Trophoblast cell (in vitro differentiated cells and primary cell): ENCODE data around the gene RPP25.

Source experiments
- DNase-seq, 2 donors: peaks; one replicate each; pipeline ENCODE4 v3.0.0-alpha.2; 2016
- H2AFZ ChIP-seq: 2 replicates; pipeline ENCODE4 v1.6.1; 2013; ENCODE audit warnings: low read length, moderate library complexity, mild to moderate bottlenecking; ENCODE audit not compliant: insufficient read depth, poor library complexity
- H2AK5ac ChIP-seq: 2 replicates; pipeline ENCODE4 v1.6.1; 2013; ENCODE audit warnings: mild to moderate bottlenecking, low read length
- H2BK120ac ChIP-seq: 2 replicates; pipeline ENCODE4 v1.6.1; 2013; ENCODE audit warnings: low read length, mild to moderate bottlenecking, moderate library complexity; ENCODE audit not compliant: insufficient read depth, poor library complexity
- H2BK12ac ChIP-seq: 2 replicates; pipeline ENCODE4 v1.6.1; 2013; ENCODE audit warnings: mild to moderate bottlenecking, low read length, moderate library complexity
- H2BK5ac ChIP-seq: 2 replicates; pipeline ENCODE4 v1.6.1; 2013; ENCODE audit warnings: low read length, low read depth, moderate library complexity, mild to moderate bottlenecking; ENCODE audit not compliant: poor library complexity
- H3K14ac ChIP-seq: 2 replicates; pipeline ENCODE4 v1.6.1; 2013; ENCODE audit warnings: mild to moderate bottlenecking, low read length
- H3K18ac ChIP-seq: 2 replicates; pipeline ENCODE4 v1.6.1; 2013; ENCODE audit warnings: mild to moderate bottlenecking, low read length
- H3K23ac ChIP-seq: 2 replicates; pipeline ENCODE4 v1.6.1; 2013; ENCODE audit warnings: low read length
- H3K27ac ChIP-seq: 2 replicates; pipeline ENCODE4 v1.5.1; 2013; ENCODE audit warnings: low read depth, mild to moderate bottlenecking, inconsistent platforms, low read length, moderate library complexity
- H3K27me3 ChIP-seq: 2 replicates; pipeline ENCODE4 v1.6.1; 2013; ENCODE audit warnings: inconsistent platforms, mild to moderate bottlenecking, low read length, moderate library complexity; ENCODE audit not compliant: insufficient read depth
- H3K36me3 ChIP-seq, 2 experiments: 1 replicate in 1 of 2; 2 replicates in 1 of 2; pipeline ENCODE4 v1.6.1; 2013; ENCODE audit warnings: low read length in 2 of 2, mild to moderate bottlenecking in 2 of 2, moderate library complexity in 1 of 2; ENCODE audit not compliant: insufficient read depth in 2 of 2, control insufficient read depth in 1 of 2
- H3K4ac ChIP-seq: 2 replicates; pipeline ENCODE4 v1.6.1; 2013; ENCODE audit warnings: low read depth, mild to moderate bottlenecking, low read length, moderate library complexity
- H3K4me1 ChIP-seq, 2 experiments: 1 replicate in 1 of 2; 2 replicates in 1 of 2; pipeline ENCODE4 v1.6.1; 2013; ENCODE audit warnings: low read length in 2 of 2, mild to moderate bottlenecking in 2 of 2, moderate library complexity in 1 of 2; ENCODE audit not compliant: insufficient read depth in 2 of 2, control insufficient read depth in 1 of 2
- H3K4me2 ChIP-seq: 2 replicates; pipeline ENCODE4 v1.6.1; 2013; ENCODE audit warnings: inconsistent platforms, mild to moderate bottlenecking, low read length, moderate library complexity
- H3K4me3 ChIP-seq: 2 replicates; pipeline ENCODE4 v1.5.1; 2013; ENCODE audit warnings: mild to moderate bottlenecking, low read depth, low read length, inconsistent platforms
- H3K79me1 ChIP-seq: one replicate; pipeline ENCODE4 v1.6.1; 2013; ENCODE audit warnings: low read length
- H3K79me2 ChIP-seq: 2 replicates; pipeline ENCODE4 v1.6.1; 2013; ENCODE audit warnings: low read length, mild to moderate bottlenecking; ENCODE audit not compliant: control insufficient read depth, insufficient read depth, poor library complexity
- H3K9ac ChIP-seq: 2 replicates; pipeline ENCODE4 v1.6.1; 2013; ENCODE audit warnings: mild to moderate bottlenecking, low read length
- H3K9me3 ChIP-seq: 2 replicates; pipeline ENCODE4 v1.6.1; 2013; ENCODE audit warnings: low read depth, mild to moderate bottlenecking, control low read depth, inconsistent platforms, low read length; ENCODE audit not compliant: insufficient read depth
- H4K12ac ChIP-seq: 2 replicates; pipeline ENCODE4 v1.6.1; 2013; ENCODE audit warnings: low read depth, mild to moderate bottlenecking, low read length, moderate library complexity
- H4K8ac ChIP-seq: 2 replicates; pipeline ENCODE4 v1.6.1; 2013; ENCODE audit warnings: low read depth, mild to moderate bottlenecking, low read length, moderate library complexity
- H4K91ac ChIP-seq: one replicate; pipeline ENCODE4 v1.6.1; 2013; ENCODE audit warnings: low read depth, mild to moderate bottlenecking, low read length, moderate library complexity
- WGBS: extraction: QIAGEN DNeasy Blood & Tissue Kit; methylation state at CpG from one replicate; pipeline ENCODE4 v1.1.7; 2013; ENCODE audit warnings: missing lambda C conversion rate; ENCODE audit not compliant: insufficient read length, insufficient coverage; ENCODE audit errors: extremely low coverage; 5-methylcytosine and 5-hydroxymethylcytosine counted together

The RPP25 gene

GRCh38 chr15:74958320-74958907 is 1.8 kb upstream of the RPP25 start:
- Histone ChIP-seq H2BK12ac (no peak overlapping the region), H3K79me1 (no peaks in the 10 kb centered on the region), H3K9ac (no peak overlapping the region), H3K4me1 (peaks cover 13 to 14% of the 10 kb centered on the region in 2 experiments), H3K4me3 (no peak overlapping the region), H2BK120ac (no peak overlapping the region), H2AFZ (no peak overlapping the region), H3K36me3 (no peaks in the 10 kb centered on the region), H2BK5ac (no peak overlapping the region), H3K23ac (no peak overlapping the region), H3K9me3 (peaks cover 4% of the 10 kb centered on the region), H2AK5ac (no peak overlapping the region), H3K14ac (no peak overlapping the region), H3K27ac (no peak overlapping the region), H4K8ac (no peak overlapping the region), H3K27me3 (peaks cover 55% of the 10 kb centered on the region), H3K4me2 (peak overlapping the region; percentile 19), H3K4ac (no peak overlapping the region), H4K12ac (no peak overlapping the region), H3K79me2 (no peaks in the 10 kb centered on the region), H3K18ac (no peak overlapping the region), H4K91ac (no peak overlapping the region)
- no CpG with 5 or more reads among the region's 28 CpGs for WGBS
- peak; percentile 41 to 70 for DNase-seq

DNA sequence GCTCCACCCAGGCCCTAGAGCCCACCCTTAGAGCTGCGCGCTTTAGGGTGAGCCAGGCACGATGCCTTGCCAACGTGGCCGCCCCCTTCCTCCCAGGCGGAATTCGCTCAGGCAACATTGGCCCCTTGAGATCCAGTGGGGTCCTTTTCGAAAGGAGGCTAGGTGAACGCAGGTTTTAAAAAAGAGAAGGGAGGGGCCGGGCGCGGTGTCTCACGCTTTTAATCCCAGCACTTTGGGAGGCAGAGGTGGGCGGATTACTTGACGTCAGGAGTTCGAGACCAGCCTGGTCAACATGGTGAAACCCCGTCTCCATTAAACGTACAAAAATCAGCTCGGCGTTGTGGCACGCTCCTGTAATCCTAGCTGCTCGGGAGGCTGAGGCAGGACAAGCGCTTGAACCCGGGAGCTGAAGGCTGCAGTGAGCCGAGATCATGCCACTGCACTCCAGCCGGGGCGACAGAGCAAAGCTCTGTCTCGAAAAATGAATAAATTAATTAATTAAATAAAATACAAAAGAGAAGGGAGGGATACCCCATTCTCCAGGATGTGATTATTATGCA is 984 bp upstream of the RPP25 start:
- no CpG with 5 or more reads among the region's 28 CpGs for WGBS

DNA sequence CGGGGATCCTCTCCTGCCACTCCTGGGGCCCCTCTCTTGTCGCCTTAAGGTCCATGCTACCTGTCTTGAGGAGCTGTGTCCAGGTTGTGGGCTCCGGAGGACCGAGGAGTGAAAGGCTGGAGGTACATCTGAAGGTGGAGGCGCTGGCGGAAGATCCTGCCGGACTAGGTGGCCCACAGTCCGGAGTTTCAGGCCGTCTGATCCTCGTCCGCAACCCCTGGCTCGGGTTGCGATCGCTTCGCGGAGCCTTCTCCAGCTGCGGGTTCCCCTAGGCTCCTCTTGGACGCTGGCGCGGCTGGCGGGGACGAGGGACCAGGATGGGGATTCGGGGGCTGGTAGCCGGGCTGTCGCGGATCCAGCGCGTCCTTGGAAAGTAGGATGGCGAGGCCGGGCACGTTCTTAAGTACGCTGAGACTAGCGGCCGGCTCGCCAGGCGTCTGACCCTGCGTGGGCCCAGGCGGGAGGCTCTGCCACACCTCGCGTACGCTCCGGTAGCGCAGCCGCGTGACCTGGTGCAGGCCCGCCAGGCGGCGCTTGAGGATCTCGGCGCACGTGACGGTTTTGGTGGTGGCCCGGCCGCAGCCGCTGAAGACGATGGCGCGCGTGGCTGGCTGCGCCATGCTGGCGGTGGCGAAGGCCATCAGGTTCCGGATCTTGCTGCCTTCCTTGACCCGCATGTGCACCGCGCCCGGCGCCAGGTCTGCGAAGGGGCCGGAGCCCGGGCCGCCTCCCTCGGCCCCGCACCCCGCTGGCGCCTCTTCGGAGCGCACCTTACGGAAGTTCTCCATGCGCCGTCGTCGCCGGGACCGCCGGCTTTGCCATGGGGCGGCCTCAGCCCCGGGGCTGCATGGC is 550 bp downstream of the RPP25 start:
- Histone ChIP-seq H2AFZ (peak overlapping the region; percentile 56), H3K14ac (no peak overlapping the region), H2BK5ac (no peak overlapping the region), H3K9ac (no peak overlapping the region), H2BK12ac (no peak overlapping the region), H3K9me3 (peaks cover 4% of the 10 kb centered on the region), H3K79me2 (no peaks in the 10 kb centered on the region), H4K12ac (no peak overlapping the region), H3K23ac (no peak overlapping the region), H2AK5ac (no peak overlapping the region), H3K4me3 (peak overlapping the region; percentile 65), H2BK120ac (no peak overlapping the region), H3K4me1 (peaks cover 13 to 14% of the 10 kb centered on the region in 2 experiments), H3K79me1 (no peaks in the 10 kb centered on the region), H4K8ac (peak overlapping the region; percentile 21), H3K27ac (no peak overlapping the region), H4K91ac (no peak overlapping the region), H3K27me3 (peaks cover 51% of the 10 kb centered on the region), H3K4ac (no peak overlapping the region), H3K36me3 (no peaks in the 10 kb centered on the region), H3K18ac (no peak overlapping the region), H3K4me2 (peak overlapping the region; percentile 98)
- peak; percentile 71 to 82 for DNase-seq
- no CpG with 5 or more reads among the region's 88 CpGs for WGBS

More for the DNA sequence above, 984 bp upstream of the RPP25 start:
- Histone ChIP-seq H3K27me3 (peaks cover 55% of the 10 kb centered on the region), H3K9ac (no peak overlapping the region), H2BK5ac (no peak overlapping the region), H3K4ac (no peak overlapping the region), H3K4me2 (peak overlapping the region; percentile 98), H2AFZ (no peak overlapping the region), H2BK12ac (no peak overlapping the region), H3K79me2 (no peaks in the 10 kb centered on the region), H4K91ac (no peak overlapping the region), H2BK120ac (no peak overlapping the region), H3K4me3 (peak overlapping the region; percentile 26), H3K36me3 (no peaks in the 10 kb centered on the region), H3K18ac (no peak overlapping the region), H3K79me1 (no peaks in the 10 kb centered on the region), H3K27ac (no peak overlapping the region), H3K9me3 (peaks cover 4% of the 10 kb centered on the region), H4K8ac (no peak overlapping the region), H3K4me1 (peaks cover 13 to 14% of the 10 kb centered on the region in 2 experiments), H3K23ac (no peak overlapping the region), H3K14ac (no peak overlapping the region), H4K12ac (no peak overlapping the region), H2AK5ac (no peak overlapping the region)
- peak in 1 of 2 donors; percentile 8 for DNase-seq

GRCh38 chr15:74955017-74955416 is 1.6 kb downstream of the RPP25 start:
- no peak overlapping the region for H4K8ac ChIP-seq
- H3K9me3 ChIP-seq: peaks cover 4% of the 10 kb centered on the region
- no peak overlapping the region for H4K91ac ChIP-seq
- no peak overlapping the region for H3K4me2 ChIP-seq
- H3K79me2 ChIP-seq: no peaks in the 10 kb centered on the region
- peaks cover 47% of the 10 kb centered on the region for H3K27me3 ChIP-seq
- H2BK5ac ChIP-seq: no peak overlapping the region
- H3K36me3 ChIP-seq: no peaks in the 10 kb centered on the region
- H3K4ac ChIP-seq: no peak overlapping the region
- no peak overlapping the region for H2BK12ac ChIP-seq
- no peak overlapping the region for H3K9ac ChIP-seq
- H2AK5ac ChIP-seq: no peak overlapping the region
- no peak overlapping the region for H3K23ac ChIP-seq
- no peaks in the 10 kb centered on the region for H3K79me1 ChIP-seq
- peaks cover 13 to 14% of the 10 kb centered on the region in 2 experiments for H3K4me1 ChIP-seq
- DNase-seq: no peak
- H2AFZ ChIP-seq: no peak overlapping the region
- H3K18ac ChIP-seq: no peak overlapping the region
- H3K4me3 ChIP-seq: no peak overlapping the region
- H4K12ac ChIP-seq: no peak overlapping the region
- WGBS: no CpG with 5 or more reads among the region's 8 CpGs
- no peak overlapping the region for H3K27ac ChIP-seq
- H2BK120ac ChIP-seq: no peak overlapping the region
- no peak overlapping the region for H3K14ac ChIP-seq
